Activated CD8-positive, alpha-beta T cell treated with anti-CD3 and anti-CD28 coated beads, Interleukin-2, amount 10 ng/mL, durations not matched to agents 7 days and 5 days (primary cell): ENCODE data around the gene PDGFB. TPM values are rescaled to one million over a fixed set of nuclear protein-coding genes. Genes with fewer than 3 reads are reported as not detected.

ENCODE experiments used
- ATAC-seq: fragments of 150-1000 bp; cut with Tn5 transposase; one replicate; pipeline ENCODE4 v1.10.0; 2021; ENCODE audit warnings: moderate library complexity
- CTCF ChIA-PET: fragments of 350-600 bp; sonication (Branson Sonifier 250); formaldehyde crosslinking; loops from one replicate; lab custom pipeline; 2021; ENCODE audit warnings: antibody characterized with exemption; lab: Charles Lee
- POLR2A ChIA-PET: fragments of 350-600 bp; sonication (Branson Sonifier 250); formaldehyde crosslinking; loops from one replicate; lab custom pipeline; 2021; ENCODE audit warnings: antibody characterized with exemption; lab: Charles Lee
- DNase-seq: peaks from one replicate; pipeline ENCODE4 v3.0.0-alpha.2; 2020
- H3K27ac Mint-ChIP-seq: one replicate; pipeline ENCODE4 v1.8.0; 2021; ENCODE audit warnings: mild to moderate bottlenecking, mixed read lengths
- H3K27me3 Mint-ChIP-seq: one replicate; pipeline ENCODE4 v1.8.0; 2021; ENCODE audit warnings: low read depth, mixed read lengths
- H3K36me3 Mint-ChIP-seq: one replicate; pipeline ENCODE4 v1.8.0; 2021; ENCODE audit warnings: low read depth, mixed read lengths
- H3K4me1 Mint-ChIP-seq: one replicate; pipeline ENCODE4 v1.8.0; 2021; ENCODE audit warnings: low read depth, mixed read lengths
- H3K4me3 Mint-ChIP-seq: one replicate; pipeline ENCODE4 v1.8.0; 2021; ENCODE audit warnings: mild to moderate bottlenecking, mixed read lengths
- H3K9me3 Mint-ChIP-seq: one replicate; pipeline ENCODE4 v1.8.0; 2022; ENCODE audit warnings: mixed read lengths; ENCODE audit not compliant: insufficient read depth
- total RNA-seq, 2 experiments: library from RNA; stranded (reverse); gene quantifications; one replicate each; pipeline ENCODE4 v1.2.3, GENCODE V29; 2021

Gene PDGFB
- total RNA-seq, 2 experiments from 2014 or later = 0.18 to 0.34 TPM

- POLR2A ChIA-PET = interaction anchor here (0.6 kb wide), 1 partner anchor 113 kb away, joined by 3 read pairs; no protein-coding TSS in a partner anchor
These were observed 39.3 kb downstream of the PDGFB start for GRCh38 chr22:39205344-39206021.

GRCh38 chr22:39204216-39204615, 40.6 kb downstream of the PDGFB start:
- H3K9me3 Mint-ChIP-seq = no peaks in the 10 kb centered on the region
- H3K4me3 Mint-ChIP-seq = no peak overlapping the region
- peaks cover 32% of the 10 kb centered on the region for H3K27me3 Mint-ChIP-seq
- ATAC-seq = no peak
- DNase-seq = no peak
- H3K4me1 Mint-ChIP-seq = peaks cover 17% of the 10 kb centered on the region
- ChIA-PET POLR2A (interaction anchor here (0.9 kb wide), 1 partner anchor 107 kb away, joined by 3 read pairs; no protein-coding TSS in a partner anchor), CTCF (no interaction called here)
- H3K36me3 Mint-ChIP-seq = no peaks in the 10 kb centered on the region
- no peak overlapping the region for H3K27ac Mint-ChIP-seq

More at GRCh38 chr22:39205344-39206021, 39.3 kb downstream of the PDGFB start:
- Mint-ChIP-seq H3K27ac (no peak overlapping the region), H3K9me3 (no peaks in the 10 kb centered on the region), H3K4me3 (no peak overlapping the region), H3K4me1 (peaks cover 17% of the 10 kb centered on the region), H3K27me3 (peaks cover 29% of the 10 kb centered on the region), H3K36me3 (no peaks in the 10 kb centered on the region)
- DNase-seq = peak; percentile 30
- peak; percentile 49 for ATAC-seq
- CTCF ChIA-PET = interaction anchor here (1.0 kb wide), 1 partner anchor 34 kb away, joined by 5 read pairs; no protein-coding TSS in a partner anchor

GRCh38 chr22:39197578-39197977, 47.2 kb downstream of the PDGFB start:
- ATAC-seq = no peak
- DNase-seq = no peak
- Mint-ChIP-seq H3K4me1 (no peaks in the 10 kb centered on the region), H3K27ac (no peak overlapping the region), H3K27me3 (peaks cover 17% of the 10 kb centered on the region), H3K9me3 (no peaks in the 10 kb centered on the region), H3K36me3 (no peaks in the 10 kb centered on the region), H3K4me3 (no peak overlapping the region)
- ChIA-PET CTCF (no interaction called here), POLR2A (no interaction called here)

- no peak overlapping the region for H3K4me3 Mint-ChIP-seq
- no peaks in the 10 kb centered on the region for H3K4me1 Mint-ChIP-seq
- peaks cover 11% of the 10 kb centered on the region for H3K27me3 Mint-ChIP-seq
- CTCF ChIA-PET = no interaction called here
- DNase-seq (no peak), ATAC-seq (no peak)
- H3K36me3 Mint-ChIP-seq = no peaks in the 10 kb centered on the region
- no peaks in the 10 kb centered on the region for H3K9me3 Mint-ChIP-seq
- no peak overlapping the region for H3K27ac Mint-ChIP-seq
- POLR2A ChIA-PET = no interaction called here
These were observed 50.7 kb downstream of the PDGFB start for GRCh38 chr22:39194098-39194497.

GRCh38 chr22:39188809-39189208, 56.0 kb downstream of the PDGFB start:
- H3K4me1 Mint-ChIP-seq = no peaks in the 10 kb centered on the region

GRCh38 chr22:39185601-39186012, 59.2 kb downstream of the PDGFB start:
- H3K36me3 Mint-ChIP-seq = no peaks in the 10 kb centered on the region
- H3K27ac Mint-ChIP-seq = no peak overlapping the region
- H3K9me3 Mint-ChIP-seq = no peaks in the 10 kb centered on the region
- peaks cover 10% of the 10 kb centered on the region for H3K27me3 Mint-ChIP-seq
- no peaks in the 10 kb centered on the region for H3K4me1 Mint-ChIP-seq
- H3K4me3 Mint-ChIP-seq = no peak overlapping the region
- ChIA-PET POLR2A (no interaction called here), CTCF (interaction anchor here (1.4 kb wide), 1 partner anchor 14 kb away, joined by 4 read pairs; no protein-coding TSS in a partner anchor)
- no peak for DNase-seq
- no peak for ATAC-seq

More at GRCh38 chr22:39188809-39189208, 56.0 kb downstream of the PDGFB start:
- Mint-ChIP-seq H3K4me3 (no peak overlapping the region), H3K27me3 (peaks cover 10% of the 10 kb centered on the region), H3K9me3 (no peaks in the 10 kb centered on the region), H3K36me3 (no peaks in the 10 kb centered on the region), H3K27ac (no peak overlapping the region)
- POLR2A ChIA-PET = no interaction called here
- no peak for ATAC-seq
- no peak for DNase-seq
- CTCF ChIA-PET = no interaction called here

- ATAC-seq (no peak), DNase-seq (no peak)
- Mint-ChIP-seq H3K27me3 (peaks cover 10% of the 10 kb centered on the region), H3K36me3 (no peaks in the 10 kb centered on the region), H3K4me1 (no peaks in the 10 kb centered on the region), H3K27ac (no peak overlapping the region), H3K4me3 (no peak overlapping the region), H3K9me3 (no peaks in the 10 kb centered on the region)
- CTCF ChIA-PET = interaction anchor here (1.4 to 3.3 kb wide), 2 partner anchors 14 kb away, joined by 4 to 15 read pairs; no protein-coding TSS in a partner anchor
- POLR2A ChIA-PET = no interaction called here
These were observed 59.9 kb downstream of the PDGFB start for GRCh38 chr22:39184586-39185577.

GRCh38 chr22:39183991-39184585, 60.7 kb downstream of the PDGFB start:
- H3K9me3 Mint-ChIP-seq = no peaks in the 10 kb centered on the region
- ATAC-seq = no peak
- H3K27ac Mint-ChIP-seq = no peak overlapping the region
- H3K4me1 Mint-ChIP-seq = no peaks in the 10 kb centered on the region
- ChIA-PET CTCF (interaction anchor here (3.3 kb wide), 1 partner anchor 13 kb away, joined by 15 read pairs; no protein-coding TSS in a partner anchor), POLR2A (no interaction called here)
- no peak for DNase-seq
- H3K4me3 Mint-ChIP-seq = no peak overlapping the region
- H3K36me3 Mint-ChIP-seq = no peaks in the 10 kb centered on the region
- H3K27me3 Mint-ChIP-seq = peaks cover 10% of the 10 kb centered on the region

- Mint-ChIP-seq H3K36me3 (no peaks in the 10 kb centered on the region), H3K27ac (no peak overlapping the region), H3K27me3 (peaks cover 5% of the 10 kb centered on the region), H3K9me3 (no peaks in the 10 kb centered on the region), H3K4me1 (peaks cover 9% of the 10 kb centered on the region), H3K4me3 (no peak overlapping the region)
- ChIA-PET POLR2A (interaction anchor here (0.6 to 1.3 kb wide), 2 partner anchors 28 to 887 kb away, joined by 3 read pairs; no protein-coding TSS in a partner anchor), CTCF (interaction anchor here (1.5 to 3.3 kb wide), 2 partner anchors 11 to 129 kb away, joined by 3 to 15 read pairs; no protein-coding TSS in a partner anchor)
- ATAC-seq (no peak), DNase-seq (no peak)
These were observed 62.2 kb downstream of the PDGFB start for GRCh38 chr22:39182478-39183030.

GRCh38 chr22:39181778-39182177, 63.0 kb downstream of the PDGFB start:
- Mint-ChIP-seq H3K27ac (no peak overlapping the region), H3K4me3 (no peak overlapping the region), H3K9me3 (no peaks in the 10 kb centered on the region), H3K36me3 (no peaks in the 10 kb centered on the region), H3K4me1 (peaks cover 16% of the 10 kb centered on the region), H3K27me3 (peaks cover 5% of the 10 kb centered on the region)
- no peak for ATAC-seq
- POLR2A ChIA-PET = interaction anchor here (1.3 kb wide), 1 partner anchor 27 kb away, joined by 3 read pairs; no protein-coding TSS in a partner anchor
- CTCF ChIA-PET = interaction anchor here (1.5 to 3.3 kb wide), 2 partner anchors 11 to 129 kb away, joined by 3 to 15 read pairs; no protein-coding TSS in a partner anchor
- no peak for DNase-seq

GRCh38 chr22:39181356-39181755, 63.4 kb downstream of the PDGFB start:
- ChIA-PET POLR2A (interaction anchor here (1.3 kb wide), 1 partner anchor 26 kb away, joined by 3 read pairs; no protein-coding TSS in a partner anchor), CTCF (interaction anchor here (3.0 kb wide), 1 partner anchor 11 kb away, joined by 17 read pairs; no protein-coding TSS in a partner anchor)
- H3K9me3 Mint-ChIP-seq = no peaks in the 10 kb centered on the region
- DNase-seq (no peak), ATAC-seq (no peak)
- no peak overlapping the region for H3K4me3 Mint-ChIP-seq
- H3K27me3 Mint-ChIP-seq = peaks cover 2% of the 10 kb centered on the region
- peaks cover 19% of the 10 kb centered on the region for H3K4me1 Mint-ChIP-seq
- no peak overlapping the region for H3K27ac Mint-ChIP-seq
- no peaks in the 10 kb centered on the region for H3K36me3 Mint-ChIP-seq
